NCI-H82 treated with DMSO at 0.1 percent for 48 hours (cell line): Measurements from ENCODE around the gene PLCB4.

Experiments used
- DNase-seq: peaks from one replicate; lab custom pipeline; 2025; ENCODE audit not compliant: unreplicated experiment; lab: John Stamatoyannopoulos, UW

PLCB4 gene

DNA sequence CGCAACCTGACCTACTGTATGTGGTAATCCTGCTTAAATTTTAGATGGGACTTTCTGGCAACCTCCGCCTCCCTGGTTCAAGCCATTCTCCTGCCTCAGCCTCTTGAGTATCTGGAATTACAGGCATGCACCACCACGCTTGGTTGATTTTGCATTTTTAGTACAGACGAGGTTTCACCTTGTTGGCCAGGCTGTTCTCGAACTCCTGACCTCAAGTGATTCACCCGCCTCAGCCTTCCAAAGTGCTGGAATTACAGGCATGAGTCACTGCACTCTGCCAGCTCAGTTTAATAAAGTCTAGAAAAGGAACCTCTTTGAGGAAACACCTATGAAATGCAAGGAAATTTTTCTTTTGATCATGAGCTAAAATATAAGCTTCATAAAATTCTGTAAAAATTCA, 9.0 kb upstream of the PLCB4 start:
- DNase-seq: no peak

DNA sequence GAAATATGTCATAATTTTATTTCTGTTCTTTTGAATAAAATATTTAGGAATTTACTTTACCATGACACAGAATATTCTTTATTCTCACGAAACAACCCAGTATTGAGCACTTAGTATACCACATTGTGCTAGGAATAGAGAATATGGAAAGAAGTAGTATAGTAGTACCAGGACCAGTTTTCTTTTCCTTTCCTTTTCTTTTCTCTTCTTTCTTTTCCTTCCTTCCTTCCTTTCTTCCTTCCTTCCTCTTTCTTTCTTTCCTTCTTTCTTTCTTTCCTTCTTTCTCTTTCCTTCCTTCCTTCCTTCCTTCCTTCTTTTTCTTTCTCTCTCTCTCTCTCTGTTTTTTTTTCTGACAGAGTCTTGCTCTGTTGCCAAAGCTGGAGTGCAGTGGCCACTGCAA, 7.5 kb upstream of the PLCB4 start:
- no peak for DNase-seq

DNA sequence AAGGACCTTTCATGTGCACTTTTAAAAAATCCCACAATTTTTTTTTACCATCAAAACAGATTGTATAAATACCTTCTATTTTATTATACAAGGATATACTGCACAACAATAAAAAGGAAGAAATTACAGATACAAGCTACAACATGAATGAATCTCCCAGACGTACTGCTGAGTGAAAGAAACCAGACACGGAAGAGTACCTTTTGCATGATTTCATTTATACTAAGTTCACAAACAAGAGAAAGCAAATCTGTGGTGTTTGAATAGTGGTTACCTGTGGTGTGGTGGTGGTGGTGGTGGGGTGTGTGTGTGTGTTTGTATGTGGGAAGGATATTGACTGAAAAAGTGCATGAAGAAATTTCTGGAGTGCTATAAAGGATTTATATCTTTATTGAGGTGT, 6.8 kb upstream of the PLCB4 start:
- no peak for DNase-seq

DNA sequence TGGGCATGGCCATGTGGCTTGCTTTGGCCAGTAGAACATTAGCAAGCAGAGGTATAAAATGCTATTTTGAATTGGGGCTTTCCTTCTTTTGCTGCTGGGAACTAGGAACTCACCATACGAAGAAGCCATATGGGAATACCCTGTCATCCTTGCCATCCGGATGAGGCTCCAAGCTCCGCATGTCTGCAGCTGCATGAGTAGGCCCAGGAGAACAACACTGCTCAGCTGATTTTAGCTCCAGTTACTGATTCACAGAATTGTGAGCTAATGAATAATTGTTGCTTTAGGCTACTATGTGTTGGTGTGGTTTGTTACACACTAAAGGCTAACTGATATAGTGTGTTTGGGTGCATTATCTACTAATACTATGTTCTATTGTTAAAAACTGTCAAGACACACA, 2.7 kb upstream of the PLCB4 start:
- no peak for DNase-seq

DNA sequence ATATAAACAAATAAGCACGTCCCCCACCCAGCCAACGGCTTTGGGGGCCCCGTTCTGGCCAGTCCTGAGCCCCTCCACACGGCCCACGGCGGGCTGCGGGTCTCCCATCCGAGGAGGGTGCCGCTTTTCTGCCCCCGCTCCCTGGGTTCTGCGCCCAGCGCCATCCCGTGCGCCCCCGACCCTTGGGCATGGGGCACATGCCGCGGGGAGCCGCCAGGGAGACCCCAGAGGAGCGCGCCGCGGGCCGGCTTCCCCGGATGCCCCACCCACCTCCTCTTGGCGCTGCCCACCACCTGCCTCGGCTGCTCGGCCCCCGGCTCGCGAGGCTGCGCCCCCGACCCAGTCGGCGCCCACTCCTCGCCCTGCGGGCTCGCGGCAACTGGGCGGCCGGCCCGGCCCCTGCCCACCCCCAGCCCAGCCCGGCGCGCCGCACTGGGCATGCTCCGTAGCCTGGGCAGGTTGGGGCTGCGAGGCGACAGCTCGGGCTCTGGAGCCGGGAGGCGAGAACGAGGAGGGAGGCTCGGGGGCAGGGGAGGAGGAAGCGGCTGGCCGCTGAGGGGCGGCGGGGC, 570 bp upstream of the PLCB4 start:
- no peak for DNase-seq

DNA sequence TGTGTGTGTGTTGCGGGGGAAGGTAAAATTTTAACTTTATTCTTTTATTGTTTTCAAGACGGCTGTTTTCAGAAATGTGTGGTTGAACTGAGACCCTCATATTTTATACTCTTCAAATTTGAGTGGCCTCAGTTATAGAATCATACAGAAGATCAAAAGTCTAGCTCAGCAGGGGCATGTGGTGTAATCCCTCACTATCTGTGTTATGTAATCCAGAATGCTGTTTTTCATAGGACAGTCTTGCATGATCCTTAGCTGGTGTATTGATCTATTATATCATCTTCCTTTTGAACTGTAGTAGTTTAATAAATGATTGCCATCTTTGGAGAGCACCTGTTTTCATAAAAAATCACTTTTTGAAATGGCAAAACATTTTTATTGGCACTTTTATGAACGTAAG, 1.4 kb downstream of the PLCB4 start:
- DNase-seq: no peak

DNA sequence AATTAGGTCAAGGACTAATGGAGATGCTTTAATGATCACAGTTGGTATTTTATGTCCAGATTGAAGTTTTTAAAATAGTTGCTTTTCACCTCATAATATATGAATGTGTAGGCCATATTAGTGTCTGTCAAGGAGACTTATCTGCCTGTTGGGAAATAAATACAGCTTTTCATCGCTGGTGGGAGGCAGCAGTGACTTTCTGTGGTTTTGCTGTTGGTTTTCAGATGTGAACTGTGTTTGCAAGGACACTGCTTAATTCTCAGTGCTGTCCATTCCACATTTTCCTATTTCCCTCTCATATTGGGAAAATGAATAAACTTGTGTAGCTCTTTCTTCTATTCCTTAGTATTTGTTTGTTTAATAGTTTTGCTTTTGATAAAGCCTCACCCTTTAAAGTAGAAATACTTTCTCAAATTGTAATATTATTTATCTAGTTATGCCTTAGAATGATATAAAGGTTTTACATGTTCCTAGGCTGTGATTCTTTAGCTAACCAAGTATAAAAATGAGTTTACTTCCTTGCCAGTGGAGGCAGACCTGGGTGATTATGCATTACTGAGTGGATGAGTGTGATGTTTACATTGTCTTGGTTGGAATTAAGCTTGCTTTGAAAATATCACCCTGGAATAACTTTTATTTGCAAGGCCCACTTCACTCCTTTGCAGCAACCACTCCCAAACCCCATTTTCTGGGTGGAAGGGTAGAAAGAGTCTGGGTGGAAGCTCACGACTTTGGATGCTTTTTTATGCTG, 3.3 kb downstream of the PLCB4 start:
- no peak for DNase-seq

DNA sequence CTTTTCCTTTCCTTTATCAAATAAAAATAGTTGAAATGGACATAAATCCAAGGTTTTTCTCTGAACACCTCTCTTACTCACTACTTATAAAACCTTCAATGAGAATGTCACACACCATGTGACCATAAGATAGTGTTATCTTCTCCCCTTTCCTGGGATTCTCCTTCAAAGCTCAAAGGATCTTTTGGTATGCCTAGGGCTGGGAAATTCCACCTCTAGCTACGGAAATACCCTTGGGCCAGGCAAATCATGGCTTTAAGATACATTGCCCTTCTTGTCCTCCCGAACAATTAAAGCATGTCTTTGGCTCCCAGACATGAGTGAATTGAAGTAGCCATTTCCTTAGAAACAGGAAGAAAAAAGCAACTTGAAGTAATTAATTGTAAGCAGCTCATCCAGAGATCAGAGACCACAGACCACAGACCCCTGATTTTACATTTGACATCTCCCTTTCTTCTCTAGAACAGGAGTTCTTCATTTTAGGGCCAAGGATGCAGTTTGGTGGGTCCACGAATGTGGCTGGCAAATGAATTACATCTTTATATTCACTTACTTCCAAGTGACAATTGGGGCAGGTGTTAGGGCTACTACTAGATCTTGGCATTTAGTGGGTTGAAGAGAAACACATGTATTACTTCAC, 4.1 kb downstream of the PLCB4 start:
- DNase-seq: no peak

DNA sequence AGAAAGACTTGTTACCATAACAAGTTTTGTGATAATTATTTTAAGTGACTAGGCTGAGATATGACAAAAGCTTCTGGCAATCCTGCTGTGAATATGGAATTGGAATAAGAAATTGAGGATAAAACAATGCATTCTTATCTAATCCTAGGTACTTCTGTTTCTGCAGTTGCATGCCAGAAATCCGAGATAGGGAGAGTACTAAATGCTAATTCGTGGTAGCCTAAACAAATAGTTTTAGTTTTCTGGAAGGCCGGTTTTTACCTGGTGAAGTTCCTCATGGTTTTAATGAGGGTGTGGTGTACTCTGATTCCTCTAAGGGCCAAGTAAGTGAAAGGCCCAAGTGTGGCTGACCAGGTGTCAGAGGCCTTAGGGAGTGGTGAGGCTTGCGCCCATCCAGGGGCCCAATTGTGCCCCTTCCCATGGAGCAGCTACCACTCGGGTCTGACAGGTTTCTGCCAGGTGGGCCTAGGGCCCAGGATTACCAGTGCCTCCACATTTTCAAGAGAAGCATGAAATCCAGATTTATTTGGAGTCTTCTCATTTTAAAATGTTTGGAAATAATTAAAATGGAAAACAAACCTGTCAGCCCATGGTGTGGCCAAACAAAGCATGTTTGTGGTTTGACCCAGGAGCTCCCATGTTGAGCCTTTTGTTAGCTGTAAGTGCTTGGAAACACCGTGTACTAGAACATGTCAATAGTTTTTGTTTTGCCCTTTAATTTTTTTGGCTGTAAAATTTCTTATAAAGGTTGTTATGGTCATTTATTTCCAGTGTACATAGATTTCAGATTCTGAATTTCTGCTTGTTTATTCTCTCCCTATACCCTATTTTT, 6.6 kb downstream of the PLCB4 start:
- no peak for DNase-seq

DNA sequence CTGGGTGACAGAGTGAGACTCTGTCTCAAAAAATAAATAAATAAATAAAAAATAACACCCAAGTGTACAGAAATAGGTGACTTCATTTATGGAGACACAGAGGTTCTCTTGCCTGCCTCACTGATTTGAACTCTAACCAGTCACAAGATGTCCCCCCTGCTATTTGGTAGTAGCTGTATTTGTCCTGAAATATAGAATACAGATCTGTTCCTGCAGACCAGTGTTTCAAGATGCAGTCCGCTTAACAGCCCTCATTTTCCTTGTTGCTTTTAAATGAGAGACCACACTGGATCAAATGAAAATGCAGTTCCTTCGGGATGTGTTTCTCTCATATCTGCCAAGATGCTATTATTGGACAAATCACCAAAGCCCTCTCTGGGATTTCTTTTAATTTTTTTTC, 7.6 kb downstream of the PLCB4 start:
- DNase-seq: no peak

DNA sequence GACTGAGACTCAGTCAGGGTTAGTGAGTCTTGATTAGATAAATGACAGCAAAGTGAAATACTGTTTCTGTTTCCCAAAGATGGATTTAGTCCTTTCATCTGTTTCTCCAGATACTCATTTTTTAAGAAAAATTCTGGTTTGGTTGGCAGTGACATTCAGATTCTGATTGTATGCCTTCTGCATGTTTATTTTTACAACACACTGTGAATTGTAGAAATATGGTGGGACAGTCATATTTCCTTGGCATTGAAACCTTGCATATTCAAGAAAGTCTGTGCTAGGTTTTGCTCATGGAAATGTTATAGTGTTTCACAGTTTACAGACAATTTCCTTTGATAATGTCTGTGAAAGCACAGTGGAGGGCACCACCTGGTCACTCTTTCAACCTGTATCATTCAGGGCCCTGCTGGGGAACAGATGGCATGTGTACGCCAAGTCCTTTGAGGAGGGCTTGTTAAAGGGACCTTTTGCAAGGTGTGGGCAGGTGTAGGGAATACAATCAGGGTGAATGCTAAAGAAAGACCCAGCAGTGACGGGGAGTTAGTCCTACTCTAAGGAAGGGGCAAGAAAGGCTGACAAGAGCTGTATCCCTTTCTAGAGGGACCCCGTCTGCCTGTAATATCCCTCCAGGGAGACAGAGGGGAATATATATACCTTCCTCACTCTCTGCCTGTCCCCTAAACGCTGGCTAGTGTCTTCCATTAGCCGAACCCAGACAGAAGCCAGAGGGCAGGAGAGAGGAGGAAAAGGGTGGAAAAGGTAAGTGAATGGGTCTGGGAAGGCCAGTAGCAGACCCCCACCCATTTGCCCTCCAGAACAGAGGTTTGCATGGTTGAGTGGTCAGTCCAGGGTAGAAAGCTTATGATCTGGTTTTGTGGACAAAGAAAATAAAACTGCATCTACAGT, 10.2 kb downstream of the PLCB4 start:
- DNase-seq: no peak

DNA sequence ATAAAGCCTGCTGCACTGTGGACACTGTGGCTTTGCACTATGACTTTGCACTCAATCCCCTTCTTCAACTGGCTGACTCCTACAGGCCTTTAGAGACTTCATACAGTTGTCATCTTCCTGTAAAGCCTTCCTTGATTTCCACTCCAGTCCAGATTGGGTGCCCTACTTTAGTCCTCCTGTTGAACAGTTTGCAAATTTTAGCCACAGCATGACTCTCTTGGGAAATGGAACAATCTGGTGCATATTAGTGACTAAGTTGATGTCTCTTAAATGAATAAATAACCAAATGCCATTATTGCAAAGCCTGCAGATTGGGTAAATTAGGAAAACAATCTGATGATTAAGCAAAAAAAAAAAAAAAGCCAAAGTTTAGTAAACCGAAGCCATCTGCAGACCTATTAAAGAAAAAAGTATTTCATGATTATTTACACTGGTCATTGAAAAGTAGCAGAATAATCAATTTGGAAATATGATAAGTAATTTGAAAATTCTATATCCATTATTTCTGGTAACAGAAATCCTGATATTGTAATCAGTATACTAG, 12.6 kb downstream of the PLCB4 start:
- no peak for DNase-seq

DNA sequence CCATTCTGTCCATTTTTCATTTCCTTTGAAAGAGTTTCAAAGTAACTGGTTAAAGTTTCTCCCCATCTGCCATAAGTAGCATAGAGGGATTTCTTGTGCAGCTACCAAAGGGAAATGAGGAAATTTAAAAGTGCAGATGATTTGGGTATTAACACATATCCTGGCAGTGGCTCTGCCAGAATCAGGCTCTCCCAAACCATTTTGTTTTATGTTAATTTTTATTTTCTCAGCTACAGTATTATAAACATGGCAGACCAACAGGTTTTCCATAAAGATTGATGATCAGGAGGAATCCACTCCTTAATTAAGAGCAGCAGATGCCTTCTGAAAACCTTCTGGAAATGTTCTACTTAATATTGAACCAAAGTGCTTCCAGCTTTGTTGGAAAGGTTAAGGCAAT, 13.9 kb downstream of the PLCB4 start:
- no peak for DNase-seq

DNA sequence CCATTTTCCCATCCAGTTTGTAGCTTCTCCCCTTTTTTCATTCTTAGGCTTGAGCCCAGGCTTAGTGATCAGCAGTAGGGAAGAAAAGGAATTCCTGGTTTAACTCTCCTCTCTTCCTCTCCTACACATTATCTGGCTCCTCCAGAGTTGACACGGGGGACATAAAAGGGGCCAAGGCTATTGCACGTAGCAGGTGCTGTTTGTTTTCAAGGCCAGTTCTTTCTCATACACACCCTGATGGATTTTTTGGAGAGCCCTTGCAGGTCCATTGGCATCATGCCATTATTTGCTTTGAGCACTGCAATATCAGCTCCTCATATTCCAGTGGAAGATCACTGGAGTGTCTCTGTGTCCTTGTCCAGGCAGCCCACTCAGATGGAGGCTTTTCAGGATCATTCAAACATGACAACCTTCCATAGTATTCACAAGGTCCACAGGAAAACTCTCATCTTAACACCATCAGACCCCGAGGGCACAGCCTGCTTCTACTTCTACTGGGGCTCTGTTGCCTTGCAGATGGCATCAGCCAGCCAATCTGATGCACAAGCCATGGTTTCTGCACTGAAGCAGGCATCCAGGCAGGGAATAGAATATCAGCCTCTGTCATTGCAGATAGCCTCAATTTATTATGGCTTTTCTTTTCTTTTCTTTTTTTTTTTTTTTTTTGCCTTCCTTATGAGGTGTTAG, 18.8 kb downstream of the PLCB4 start:
- no peak for DNase-seq

DNA sequence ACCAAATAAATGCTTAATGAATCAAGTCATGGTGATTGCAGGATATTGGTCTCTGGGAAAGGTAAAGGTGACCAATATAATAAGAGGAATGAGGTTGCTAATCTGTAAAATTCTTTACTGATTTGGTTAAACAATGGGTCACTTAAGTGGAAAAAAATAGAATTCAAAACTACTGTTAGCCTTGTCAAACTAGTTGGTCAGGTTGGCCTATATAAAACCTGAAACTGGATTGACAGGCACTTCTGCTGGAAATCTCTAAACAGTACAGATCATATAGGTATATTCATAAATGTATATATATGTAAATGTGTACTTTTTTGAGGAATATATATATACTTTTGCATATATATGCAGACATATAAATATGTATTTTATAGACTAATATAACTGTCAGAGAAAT, 19.7 kb downstream of the PLCB4 start:
- no peak for DNase-seq

DNA sequence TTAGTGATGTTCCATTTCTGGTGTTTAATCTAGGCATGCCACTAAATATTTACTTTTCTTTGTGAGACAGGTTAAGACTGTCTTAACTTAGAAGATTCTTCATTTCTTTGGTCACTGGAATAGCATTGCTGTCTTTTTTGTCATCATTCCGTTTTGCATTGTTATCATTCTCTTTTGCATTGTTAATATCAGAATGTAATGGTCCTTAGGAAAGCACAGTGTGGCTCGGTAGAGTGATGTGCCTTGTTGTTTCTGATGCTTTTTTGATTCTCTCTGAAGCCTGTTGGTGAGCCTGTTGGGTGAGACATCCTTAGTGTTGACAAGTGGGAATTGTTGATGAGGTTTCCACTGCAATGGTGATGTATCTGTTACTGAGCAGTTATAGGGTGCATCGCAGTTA, 23.2 kb downstream of the PLCB4 start:
- DNase-seq: no peak

DNA sequence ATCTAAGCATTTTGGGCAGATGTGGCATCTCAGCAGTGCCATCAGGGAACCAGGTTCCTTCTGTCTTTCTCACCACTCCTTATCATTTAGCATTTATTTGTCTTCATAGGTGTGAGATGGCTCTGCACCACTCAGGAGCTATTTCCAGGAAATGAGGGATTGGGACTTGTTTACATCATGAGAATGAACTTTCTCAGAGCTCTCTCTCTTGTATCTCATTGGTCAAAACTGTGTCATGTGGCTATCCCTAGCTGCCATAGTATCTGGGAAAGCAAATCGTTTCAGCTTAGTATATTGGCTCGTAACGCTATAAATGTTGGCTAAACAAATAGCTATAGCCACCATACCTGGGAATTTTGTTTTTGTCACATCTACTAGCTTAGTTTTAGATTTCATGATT, 23.8 kb downstream of the PLCB4 start:
- DNase-seq: no peak

DNA sequence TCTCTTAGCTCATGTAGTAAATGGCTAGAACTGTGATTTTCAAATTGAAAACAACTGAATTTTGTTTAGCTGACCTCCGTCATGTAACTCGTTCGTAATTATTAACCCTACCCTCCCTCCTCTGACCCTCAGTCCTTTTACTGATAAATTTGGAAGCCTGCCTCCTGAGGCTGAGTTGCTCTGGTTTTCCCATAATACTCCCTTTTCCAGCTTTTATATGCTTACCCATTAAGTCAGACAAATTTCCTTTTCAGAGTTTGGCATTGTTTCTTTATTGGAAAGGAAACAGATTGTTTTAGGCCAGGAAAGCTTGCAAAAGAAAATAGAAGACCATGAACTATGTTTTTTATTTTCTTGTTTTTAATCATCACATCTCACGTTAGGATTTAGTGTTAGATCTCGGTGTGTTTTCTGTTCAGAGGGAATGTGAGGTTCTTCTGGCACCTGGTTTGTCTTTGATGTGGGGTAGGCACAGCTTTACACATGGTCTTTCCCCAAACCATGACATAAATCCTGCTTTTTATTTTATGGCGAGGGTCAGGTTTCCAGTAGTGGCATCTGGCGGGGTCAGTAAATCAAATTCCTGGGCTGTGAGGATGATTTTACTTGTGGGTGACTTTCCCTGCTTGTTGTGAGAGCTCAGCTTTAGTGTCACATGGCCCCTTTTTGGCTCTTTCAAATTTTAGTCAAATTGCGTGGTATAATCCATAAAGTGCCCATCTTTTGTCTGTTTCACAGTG, 24.5 kb downstream of the PLCB4 start:
- peak; percentile 11 for DNase-seq

DNA sequence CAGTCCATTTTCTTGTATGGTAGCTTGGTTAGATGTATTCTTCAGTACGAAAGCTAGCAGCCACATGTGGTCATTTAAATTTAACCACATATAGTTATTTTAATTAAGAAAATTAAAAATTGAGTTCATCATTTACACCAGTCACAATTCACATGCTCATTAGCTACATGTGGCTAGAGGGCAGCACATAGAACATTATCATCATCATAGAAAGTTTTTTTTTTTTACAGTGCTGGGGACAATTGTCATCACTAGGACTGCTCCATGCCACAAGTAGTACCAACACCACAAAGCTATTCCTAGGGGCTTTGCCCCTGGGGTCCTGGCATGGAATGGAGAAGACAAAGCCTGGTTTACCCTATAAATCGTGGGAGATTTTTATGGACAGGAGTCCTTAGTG, 30.5 kb downstream of the PLCB4 start:
- no peak for DNase-seq
